Germinal center (tissue), 1 donor: ENCODE data around the gene TBCD.

ENCODE experiments used
- DNase-seq: peaks from one replicate; pipeline ENCODE4 v3.0.0; 2012; ENCODE audit warnings: mixed read lengths, low spot score

TBCD gene

DNA sequence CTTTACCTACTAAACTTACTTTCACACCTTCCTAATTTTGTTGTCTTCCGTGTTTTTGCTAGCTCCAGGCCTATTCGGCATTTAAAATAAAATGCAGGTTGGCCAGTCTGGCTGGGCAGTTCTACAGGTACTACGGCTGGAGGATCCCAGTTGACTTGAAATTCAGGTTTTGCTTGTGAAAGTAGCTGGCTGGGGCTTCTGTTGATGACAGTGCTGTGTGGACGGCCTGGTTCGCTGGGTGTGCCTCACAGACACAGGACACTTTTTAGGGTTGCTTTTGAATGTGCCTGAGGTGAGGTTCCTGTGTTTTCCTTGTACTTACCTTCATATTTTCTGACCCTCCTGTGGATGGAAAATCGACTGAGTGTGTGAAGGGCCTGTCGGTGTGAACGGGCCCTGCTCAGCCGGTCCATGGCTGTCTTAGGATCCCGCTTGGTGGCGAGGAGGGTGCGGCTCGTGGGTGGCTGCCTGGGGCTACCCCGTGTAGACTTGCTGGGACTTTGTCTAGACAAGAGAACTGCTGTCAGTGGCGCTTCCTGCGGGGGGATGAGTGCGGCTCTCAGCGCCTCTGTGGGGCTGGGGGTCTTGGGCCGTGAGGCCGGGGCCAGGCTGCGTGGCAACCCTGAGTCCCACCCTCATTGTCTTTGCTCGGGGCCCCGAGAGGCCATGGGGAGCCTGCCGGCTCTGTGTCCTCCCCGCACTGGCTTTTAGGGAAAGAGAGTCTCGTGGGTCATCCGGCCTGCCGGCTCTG is 106.7 kb downstream of the TBCD start:
- DNase-seq: no peak

DNA sequence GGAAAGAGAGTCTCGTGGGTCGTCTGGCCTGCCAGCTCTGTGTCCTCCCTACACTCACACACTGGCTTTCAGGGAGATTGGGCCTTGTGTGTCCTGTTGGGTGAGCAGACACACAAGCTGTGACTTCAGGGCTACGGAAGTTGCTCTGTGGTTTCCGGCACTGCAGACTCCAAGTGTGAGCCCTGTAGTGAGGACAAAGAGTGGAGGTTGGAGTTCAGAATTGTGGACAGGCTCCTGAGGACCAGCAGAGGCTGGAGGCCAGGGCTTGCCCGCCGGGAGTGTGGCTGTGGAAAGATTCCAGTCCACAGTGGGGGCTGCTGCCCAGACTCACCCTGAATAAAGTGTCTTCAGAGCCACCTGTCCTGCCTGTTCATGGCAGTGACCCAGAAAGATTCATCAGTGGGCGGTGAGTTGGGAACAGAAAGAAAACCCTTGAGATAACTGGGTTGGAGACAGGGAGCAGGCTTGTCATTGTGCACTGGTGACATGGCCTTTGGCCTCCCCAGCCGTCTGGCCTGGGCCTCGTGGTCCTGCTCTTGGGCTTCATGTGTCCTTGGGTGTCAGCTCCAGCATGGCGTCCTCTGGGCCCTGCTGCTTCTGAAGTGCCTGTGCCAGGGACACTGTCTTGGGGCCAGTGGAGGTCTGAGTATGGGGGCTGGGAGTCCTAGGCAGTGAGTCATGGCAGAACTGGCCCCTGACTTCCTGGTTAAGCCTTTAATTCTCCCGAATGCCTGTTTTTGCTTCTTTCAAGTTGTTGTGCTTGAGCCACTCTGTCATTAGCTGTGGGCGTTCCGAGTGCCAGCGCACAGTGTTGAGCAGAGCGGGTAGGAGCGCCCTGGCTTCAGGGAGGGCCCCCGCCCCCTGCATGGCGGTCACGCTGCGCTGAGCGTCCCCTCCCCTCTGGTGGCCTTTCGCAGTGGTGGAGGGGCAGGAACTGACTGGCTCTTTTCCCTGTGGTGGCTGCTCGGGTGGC is 107.9 kb downstream of the TBCD start:
- peak; percentile 62 for DNase-seq

DNA sequence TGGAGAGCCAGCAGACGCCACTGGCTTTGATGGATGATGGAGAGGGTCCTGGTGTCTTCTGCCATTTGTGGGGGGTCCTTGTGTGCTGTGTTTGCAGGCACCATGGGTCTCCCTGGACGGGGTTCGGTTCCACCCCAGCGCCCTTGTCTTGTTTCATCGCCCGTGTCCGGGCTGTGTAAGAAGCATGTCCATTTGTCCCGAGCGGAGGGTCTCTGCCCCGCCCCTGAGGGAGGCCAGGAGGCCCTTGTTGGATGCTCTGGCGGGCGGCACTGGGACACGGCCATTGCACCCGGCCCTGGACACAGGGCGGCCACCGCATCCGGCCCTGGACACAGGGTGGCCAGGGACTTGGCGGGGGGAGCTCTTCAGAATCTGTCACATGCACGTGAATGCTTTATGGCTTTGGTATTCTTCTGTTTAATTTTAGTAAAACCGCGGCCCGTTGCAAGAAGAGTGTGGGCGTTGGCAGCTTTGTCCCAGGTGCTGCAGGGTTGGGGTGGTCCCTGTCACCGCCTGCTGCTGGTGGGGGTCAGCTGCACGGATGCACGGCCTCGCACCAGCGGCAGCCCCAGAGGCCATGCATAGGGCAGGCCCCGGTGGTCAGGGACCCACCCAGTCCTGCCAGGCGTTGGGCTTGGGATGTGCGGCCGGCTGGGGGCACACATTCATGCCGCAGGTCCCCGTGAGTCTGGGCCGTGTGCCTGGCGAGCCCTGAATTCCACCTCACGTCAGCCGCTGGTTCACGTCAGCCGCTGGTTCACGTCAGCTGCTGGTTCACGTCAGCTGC is 108.9 kb downstream of the TBCD start:
- DNase-seq: no peak

DNA sequence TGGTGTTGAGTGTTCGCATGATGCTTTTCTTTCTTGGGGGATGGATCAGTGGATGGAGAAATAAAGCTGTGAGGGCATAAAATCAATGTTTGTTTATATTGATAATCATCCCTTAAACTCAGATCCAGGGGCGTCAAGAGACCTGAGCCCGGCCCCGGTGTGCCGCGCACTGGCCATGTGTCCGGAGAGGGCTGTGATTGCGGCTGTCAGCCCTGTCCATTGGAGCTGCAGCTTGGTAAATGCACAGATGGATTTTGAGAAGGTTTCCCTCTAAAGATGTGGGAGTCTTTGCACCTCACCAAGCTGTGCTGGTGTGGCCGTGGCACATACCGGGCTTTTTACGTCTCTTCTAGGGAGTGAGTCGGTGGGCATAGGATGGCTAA is 109.5 kb downstream of the TBCD start:
- no peak for DNase-seq

DNA sequence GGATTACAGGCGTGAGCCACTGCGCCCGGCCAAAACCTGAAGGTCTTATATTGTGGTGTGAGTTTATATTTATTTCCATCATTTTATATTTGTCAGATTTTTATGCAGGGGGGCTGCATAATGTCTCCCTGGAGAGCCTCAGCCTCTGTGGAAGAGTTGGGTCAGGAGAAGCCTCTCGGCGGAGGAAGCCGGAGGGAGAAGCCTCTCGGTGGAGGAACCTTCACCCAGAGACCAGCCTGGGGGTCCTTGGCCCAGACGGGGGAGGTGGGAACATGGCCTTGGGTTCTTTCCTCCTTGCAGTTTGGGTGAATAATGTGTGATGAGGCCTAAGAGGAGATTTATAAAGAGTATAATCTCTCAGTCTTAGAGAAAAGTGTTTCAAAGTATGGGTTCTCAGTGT is 110.3 kb downstream of the TBCD start:
- no peak for DNase-seq

DNA sequence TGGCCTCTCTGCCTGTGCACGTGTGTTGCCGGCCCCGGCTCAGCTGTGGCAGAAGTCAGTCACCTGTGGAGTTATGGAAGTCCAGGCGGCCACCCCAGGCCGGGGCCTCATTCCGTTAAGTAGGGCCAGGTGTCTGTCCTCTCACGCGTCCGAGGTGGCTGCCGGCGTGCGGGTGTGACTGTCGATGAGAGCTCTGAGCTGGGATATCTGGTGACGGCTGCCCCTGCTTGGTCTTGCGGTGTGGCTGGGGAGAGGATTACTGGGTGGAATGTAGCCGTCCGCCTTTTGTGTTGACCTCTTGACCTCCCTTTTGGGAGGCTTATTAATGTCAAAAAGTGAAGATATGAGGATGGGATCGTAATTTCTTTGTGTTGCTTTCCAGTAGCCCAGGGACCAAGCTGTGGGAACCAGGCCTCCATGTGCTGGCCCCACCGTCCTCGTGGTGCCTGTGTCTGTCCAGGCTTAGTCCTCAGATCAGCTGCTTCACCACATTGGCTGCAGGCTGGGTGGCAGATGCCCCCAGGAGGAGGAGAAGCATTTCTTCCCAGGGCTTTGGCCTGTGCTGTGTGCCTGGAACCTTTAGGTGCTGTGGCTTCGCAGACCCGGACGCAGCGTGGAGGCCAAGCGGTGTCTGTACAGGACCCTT is 111.0 kb downstream of the TBCD start:
- DNase-seq: no peak

DNA sequence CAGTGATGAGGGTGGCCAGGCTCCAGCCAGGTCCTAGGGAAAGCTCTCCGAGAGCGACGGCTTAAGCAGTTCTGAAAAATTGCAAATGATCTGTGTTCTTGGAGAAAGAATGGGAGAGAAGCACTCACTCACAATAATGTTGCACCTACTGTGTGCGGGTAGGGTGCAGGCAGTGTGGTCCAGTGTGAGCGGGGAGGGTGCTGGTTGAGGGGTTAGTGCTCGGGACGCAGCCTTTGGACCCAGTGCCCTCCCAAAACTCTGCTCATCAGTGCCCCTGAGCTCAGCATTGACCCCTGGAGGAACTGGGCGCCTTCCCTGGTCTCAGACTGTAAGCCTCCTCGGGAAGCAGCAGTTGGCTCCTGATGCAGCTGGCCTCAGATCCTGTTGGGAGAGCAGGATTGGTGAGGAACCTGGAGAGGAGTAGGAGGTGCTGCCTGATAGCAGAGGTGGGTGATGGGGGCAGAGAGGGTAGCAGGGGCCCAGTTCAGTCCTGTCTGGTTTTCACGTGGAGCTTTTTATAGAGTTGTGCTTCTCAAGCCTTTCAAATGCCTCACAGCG is 111.6 kb downstream of the TBCD start:
- no peak for DNase-seq

DNA sequence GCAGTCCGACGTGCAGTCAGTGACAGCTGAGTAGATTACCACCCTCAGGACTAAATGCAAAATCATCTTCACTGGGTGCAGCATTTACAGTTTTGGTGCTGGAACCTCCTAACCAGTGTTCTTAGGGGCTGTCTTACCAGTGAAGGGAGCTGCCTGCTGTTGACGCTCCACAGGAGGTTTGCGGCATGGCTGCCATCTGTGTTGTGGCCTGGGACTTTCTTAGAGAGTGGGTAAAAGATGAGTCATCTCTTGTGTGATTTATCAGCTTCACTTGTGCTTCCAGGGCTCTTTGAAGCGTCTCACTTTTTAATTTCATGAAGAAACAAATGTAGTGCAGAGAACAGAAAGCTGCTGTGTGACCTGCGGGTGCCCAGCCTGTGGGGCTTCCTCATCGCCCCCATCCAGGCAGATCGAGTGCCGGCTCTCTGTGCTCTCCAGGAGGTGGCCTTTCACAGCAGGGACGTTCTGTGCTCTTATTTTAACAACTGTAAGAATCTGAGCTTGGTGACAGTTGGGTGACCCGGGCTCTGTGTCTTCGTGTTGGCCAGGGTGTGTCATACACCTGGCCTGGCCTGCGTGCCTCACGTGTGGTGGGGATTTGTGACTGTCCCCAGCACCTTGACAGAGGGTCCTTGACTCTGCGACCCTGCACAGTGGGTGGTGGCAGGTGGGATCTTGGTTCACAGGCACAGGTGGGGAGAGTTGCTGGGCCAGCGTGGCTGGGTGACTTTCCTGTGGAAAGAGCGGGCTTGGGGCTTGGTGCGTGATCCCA is 112.3 kb downstream of the TBCD start:
- peak; percentile 61 for DNase-seq

DNA sequence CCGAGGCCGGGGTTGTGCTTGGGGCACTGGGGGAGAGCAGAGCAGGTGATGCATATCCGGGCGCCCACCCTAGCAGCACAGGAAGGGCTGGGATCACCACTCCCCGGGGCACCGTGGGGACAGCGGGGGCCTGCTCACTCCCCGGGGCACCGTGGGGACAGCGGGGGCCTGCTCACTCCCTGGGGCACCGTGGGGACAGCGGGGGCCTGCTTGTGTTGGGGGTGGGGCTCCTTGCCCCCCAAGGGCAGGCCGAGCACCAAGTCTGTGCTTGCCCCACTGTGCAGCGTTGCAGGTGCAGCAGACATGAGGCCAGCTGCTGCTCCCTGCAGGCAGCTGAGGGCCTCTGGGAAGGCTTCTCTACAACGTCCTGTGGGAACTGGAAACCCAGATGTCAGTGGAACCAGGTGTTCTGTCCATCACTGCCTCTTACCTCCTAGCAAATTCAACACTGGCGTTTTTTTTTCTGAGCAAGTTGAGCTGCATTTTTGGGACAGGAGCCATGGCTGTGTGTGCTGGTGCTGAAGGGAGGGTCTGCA is 112.9 kb downstream of the TBCD start:
- no peak for DNase-seq

DNA sequence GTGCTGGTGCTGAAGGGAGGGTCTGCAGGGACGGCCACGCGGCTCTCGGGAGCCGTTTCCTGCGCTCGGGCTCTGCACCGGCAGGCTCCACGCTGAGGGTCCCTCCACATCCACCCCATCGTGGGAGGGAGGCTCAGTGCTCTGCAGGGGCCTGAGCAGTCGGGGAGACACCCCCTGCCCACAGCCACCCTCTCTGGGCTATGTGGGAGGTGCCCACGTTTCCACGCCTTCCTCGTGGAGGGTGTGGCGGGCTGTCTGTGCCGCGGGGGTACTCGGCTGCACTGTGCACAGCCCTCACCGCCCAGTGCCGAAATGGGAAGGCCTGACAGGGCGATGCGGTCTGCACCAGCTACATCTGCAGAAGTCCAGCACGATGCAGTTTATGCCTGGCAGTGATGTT is 113.4 kb downstream of the TBCD start:
- DNase-seq: no peak

DNA sequence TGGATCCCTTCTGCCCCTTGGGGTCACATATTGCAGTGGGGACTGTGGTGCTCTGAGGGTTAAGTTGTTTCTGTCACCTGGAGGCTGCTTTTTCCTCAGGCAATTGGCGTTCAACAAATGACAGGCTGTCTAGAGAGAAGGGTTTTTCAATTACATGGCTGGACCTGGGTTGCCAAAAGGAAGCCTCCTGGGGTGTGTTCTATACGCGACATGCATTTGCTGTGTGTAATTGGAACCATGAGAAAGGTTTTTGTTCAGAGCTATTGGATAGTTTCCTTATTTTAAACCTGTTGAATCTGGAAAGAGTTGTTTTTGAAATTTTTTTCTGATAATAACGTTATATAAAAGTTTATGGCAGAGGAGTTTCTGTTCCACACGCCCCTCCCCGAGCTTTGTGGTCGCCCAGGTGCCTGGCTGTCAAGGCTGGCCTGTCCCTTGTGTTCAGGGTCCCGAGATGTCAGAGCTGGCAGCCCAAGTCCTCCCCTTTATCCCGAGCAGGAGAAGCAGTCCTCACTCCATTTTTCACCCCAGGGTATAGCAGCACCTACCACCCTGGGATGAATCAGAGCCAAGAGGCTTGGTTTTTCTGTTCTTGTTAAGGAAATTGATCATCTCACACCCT is 114.0 kb downstream of the TBCD start:
- DNase-seq: no peak

DNA sequence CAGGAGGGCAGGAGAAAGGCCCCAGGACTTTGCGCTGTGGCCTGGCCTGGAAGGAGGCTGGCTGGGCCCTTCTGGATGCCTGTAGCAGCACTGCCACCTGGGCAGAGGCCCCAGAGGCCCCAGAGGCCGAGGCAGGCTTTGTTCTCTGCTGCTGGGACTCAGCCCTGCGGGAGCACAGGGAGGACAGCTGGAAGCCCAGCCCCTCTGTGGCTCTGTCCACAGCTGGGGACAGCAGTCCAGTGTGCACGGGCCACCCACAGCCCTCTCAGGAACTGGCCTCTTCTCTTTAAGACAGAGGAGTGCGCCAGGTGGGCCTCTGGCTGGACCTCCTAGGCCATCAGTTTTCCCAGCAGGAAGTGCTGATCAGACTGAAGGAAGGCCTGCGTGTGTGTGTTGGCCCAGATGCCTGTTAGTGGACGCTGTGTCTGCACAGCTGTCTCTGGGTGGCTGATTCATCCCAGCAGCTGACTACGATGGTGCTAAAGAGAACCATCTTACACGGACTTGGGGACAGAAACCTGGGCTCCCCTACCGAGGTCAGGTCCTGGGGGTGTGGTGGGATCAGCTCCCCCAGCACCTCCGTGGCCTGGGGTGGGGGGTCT is 114.8 kb downstream of the TBCD start:
- no peak for DNase-seq

DNA sequence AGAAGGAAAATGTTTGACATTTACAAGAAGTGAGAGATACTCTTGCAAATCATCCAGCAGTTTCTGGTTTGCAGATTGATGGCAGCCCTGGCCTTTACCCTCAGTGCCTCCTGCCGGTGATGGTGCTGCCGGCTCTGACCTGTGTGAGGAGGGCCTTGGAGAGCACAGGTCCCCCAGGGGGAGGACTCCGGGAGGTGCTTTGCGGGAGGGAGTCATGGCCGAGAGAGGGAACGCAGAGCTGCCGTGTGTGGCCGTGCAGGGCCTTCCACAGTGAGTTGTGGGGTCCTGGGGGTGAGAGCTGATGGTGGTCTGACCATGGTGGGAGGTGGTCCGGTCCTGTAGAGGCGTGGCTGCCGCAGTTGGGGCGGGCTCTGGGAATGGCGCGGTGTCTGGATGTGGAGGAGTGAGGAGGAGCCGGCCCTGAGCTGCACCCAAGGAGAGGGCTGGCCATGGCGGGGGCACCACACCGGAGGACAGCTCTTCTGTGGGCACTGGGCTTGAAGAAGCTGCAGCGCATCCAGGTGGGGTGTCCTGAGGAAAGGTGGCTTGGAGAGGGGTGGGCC is 116.0 kb downstream of the TBCD start:
- DNase-seq: no peak

DNA sequence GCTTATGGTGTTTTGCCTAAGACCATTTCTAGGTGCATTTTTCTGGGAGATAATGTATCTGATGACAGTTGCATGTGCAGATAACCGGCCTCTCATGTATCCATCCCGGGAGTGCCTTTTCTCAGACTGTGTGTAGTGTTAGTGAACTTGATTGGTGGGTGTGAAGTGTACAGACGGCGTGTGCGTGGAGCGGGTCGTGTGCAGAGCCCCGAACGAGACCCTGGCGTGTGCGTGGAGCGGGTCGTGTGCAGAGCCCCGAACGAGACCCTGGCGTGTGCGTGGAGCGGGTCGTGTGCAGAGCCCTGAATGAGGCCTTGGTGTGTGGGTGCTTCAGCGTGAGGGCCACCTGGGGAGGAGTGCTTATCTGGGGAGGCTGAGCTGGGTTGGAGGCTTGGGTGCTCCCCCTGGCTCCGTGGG is 116.9 kb downstream of the TBCD start:
- no peak for DNase-seq

DNA sequence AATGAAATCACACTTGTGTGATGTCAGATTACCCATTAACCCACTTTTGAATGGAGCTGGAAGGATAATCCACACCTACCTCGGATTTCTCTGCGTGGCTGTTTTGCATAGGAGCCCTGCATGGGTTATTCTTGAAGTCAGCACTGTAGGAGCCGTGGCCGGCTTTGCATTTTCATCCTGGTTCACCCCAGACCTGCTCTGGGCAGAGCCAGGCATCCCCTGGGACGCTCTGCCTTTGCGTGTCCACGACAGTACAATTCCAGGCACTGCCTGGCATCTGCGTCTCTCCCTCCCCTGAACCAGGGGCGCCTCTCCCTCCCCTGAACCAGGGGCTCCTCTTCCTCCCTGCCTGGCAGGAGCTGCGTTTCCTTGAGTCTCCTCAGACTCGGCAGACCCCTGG is 117.7 kb downstream of the TBCD start:
- DNase-seq: no peak

DNA sequence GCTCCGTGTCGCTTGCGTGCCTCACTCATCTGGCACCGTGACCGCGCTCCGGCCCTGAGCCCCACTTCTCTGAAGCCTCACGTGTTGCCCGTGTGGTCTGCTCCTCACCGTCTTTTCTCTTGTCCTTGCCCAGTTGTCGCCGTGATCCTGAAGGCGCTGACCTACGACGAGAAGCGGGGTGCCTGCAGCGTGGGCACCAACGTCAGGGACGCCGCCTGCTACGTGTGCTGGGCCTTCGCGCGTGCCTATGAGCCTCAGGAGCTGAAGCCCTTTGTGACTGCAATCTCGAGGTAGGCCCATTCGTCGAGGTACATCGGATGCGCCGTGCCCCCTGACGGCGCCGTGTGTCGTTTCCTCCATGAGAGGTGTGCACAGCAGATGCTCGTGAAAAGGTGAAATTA is 118.2 kb downstream of the TBCD start:
- no peak for DNase-seq

DNA sequence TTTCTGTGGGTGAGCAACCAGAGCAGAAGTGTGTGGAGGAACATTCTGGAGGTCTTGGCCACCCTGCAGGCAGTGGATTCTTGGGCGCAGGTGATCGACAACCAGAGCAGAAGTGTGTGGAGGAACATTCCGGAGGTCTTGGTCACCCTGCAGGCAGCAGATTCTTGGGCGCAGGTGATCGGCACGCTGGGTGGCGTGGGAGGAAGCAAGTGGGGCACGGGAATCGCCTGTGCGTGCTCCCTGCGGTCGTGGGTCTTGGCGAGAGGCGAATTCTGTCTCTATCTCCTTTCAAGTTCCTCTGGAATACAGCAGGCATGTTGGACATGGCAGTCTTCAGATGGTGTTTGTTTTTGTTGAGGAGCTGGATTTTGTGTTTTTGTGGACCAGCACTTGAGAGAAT is 118.7 kb downstream of the TBCD start:
- no peak for DNase-seq

DNA sequence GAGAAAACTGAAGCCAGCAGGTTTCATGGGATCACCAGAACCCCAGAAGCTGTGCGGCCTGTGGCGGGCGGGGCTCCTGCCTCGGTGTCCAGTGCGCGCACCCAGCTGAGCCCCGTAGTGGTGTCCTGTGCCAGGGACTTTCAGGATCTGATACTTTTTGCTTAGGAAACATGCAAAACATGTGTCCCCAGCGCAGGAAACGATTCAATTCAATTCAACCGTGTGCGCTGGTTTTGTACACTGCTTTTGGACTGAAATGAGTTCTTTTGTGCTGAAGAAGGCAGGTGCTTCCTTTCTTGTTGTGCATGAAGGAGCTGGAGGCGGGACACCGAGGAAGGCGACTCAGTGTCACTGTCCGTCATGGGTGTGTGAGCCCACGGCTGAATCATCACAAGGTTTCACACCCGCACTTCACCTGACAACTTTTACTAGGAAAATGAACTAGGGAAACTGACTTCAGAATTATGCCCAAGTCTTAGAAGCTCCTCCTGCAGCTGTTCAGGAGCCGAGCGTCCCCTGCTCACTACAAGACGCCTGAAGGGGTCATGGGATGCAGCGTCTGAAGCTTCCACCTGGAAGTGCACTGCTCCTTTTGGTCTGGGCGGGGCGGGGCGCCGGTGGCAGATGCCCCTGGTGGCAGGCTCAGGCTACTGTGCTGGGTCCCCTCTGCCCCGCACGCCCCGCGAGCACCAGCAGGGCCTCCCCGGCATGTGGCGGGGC is 119.4 kb downstream of the TBCD start:
- peak; percentile 89 for DNase-seq
